Measurements from ENCODE around the gene RGS1.

The RGS1 gene

GRCh38 chr1:192554904-192555303 lies 20.7 kb upstream of the RGS1 start:
- DNase-seq, result no peak

GRCh38 chr1:192555399-192555798 lies 20.2 kb upstream of the RGS1 start:
- no peak for DNase-seq

- DNase-seq, result no peak
These were observed 17.6 kb upstream of the RGS1 start for GRCh38 chr1:192557841-192558595.

- DNase-seq, result no peak
These were observed 16.2 kb upstream of the RGS1 start for GRCh38 chr1:192559115-192560006.

- no peak for DNase-seq
These were observed 14.3 kb upstream of the RGS1 start for GRCh38 chr1:192561301-192561700.

GRCh38 chr1:192563129-192563528 lies 12.4 kb upstream of the RGS1 start:
- DNase-seq, result no peak

- no peak for DNase-seq
These were observed 11.5 kb upstream of the RGS1 start for GRCh38 chr1:192564099-192564498.

- DNase-seq, result no peak
These were observed 9.6 kb upstream of the RGS1 start for GRCh38 chr1:192565946-192566345.

- no peak for DNase-seq
These were observed 8.9 kb upstream of the RGS1 start for GRCh38 chr1:192566657-192567056.

GRCh38 chr1:192568063-192568462 lies 7.5 kb upstream of the RGS1 start:
- DNase-seq, result no peak

- no peak for DNase-seq
These were observed 3.9 kb upstream of the RGS1 start for GRCh38 chr1:192571668-192572067.

- no peak for DNase-seq
These were observed 2.1 kb upstream of the RGS1 start for GRCh38 chr1:192573499-192573898.

GRCh38 chr1:192574073-192574472 lies 1.5 kb upstream of the RGS1 start:
- no peak for DNase-seq

- DNase-seq, result no peak
These were observed 894 bp downstream of the RGS1 start for GRCh38 chr1:192576190-192577144.

GRCh38 chr1:192577145-192578140 lies 1.9 kb downstream of the RGS1 start:
- no peak for DNase-seq

GRCh38 chr1:192578144-192578909 lies 2.8 kb downstream of the RGS1 start:
- DNase-seq, result no peak

- no peak for DNase-seq
These were observed 3.6 kb downstream of the RGS1 start for GRCh38 chr1:192579010-192579738.

GRCh38 chr1:192580351-192580962 lies 4.9 kb downstream of the RGS1 start:
- DNase-seq, result no peak

GRCh38 chr1:192581131-192581927 lies 5.8 kb downstream of the RGS1 start:
- no peak for DNase-seq

Measured in DMS 273 treated with DMSO at 0.1 percent for 48 hours (cell line).